ENCODE data around the gene PAQR7.
"Not testable (repeated sequence)": the region's sequence is repeated elsewhere in the genome, so short reads cannot be mapped to it uniquely, and the experiment has no call there.

Gene PAQR7

GRCh38 chr1:25843483-25843882, 32.0 kb downstream of the PAQR7 start:
- no peak for DNase-seq

GRCh38 chr1:25839808-25840207, 35.7 kb downstream of the PAQR7 start:
- DNase-seq, result not testable (repeated sequence)

- DNase-seq, result no peak
Measured at GRCh38 chr1:25837262-25837875, 38.1 kb downstream of the PAQR7 start.

GRCh38 chr1:25836695-25837094, 38.8 kb downstream of the PAQR7 start:
- DNase-seq, result no peak

- no peak for DNase-seq
Measured at GRCh38 chr1:25834894-25835293, 40.6 kb downstream of the PAQR7 start.

- DNase-seq, result no peak
Measured at GRCh38 chr1:25833158-25833557, 42.4 kb downstream of the PAQR7 start.

- DNase-seq, result no peak
Measured at GRCh38 chr1:25832336-25833037, 43.0 kb downstream of the PAQR7 start.

- no peak for DNase-seq
Measured at GRCh38 chr1:25831569-25832196, 43.8 kb downstream of the PAQR7 start.

GRCh38 chr1:25829046-25829445, 46.5 kb downstream of the PAQR7 start:
- no peak for DNase-seq

- no peak for DNase-seq
Measured at GRCh38 chr1:25828491-25828890, 47.0 kb downstream of the PAQR7 start.

GRCh38 chr1:25826571-25826970, 48.9 kb downstream of the PAQR7 start:
- DNase-seq, result no peak

- DNase-seq, result no peak
Measured at GRCh38 chr1:25825605-25826004, 49.9 kb downstream of the PAQR7 start.

GRCh38 chr1:25821630-25822091, 53.8 kb downstream of the PAQR7 start:
- DNase-seq, result no peak

- DNase-seq, result no peak
Measured at GRCh38 chr1:25821112-25821476, 54.4 kb downstream of the PAQR7 start.

- peak; percentile 88 for DNase-seq
Measured at GRCh38 chr1:25820247-25821111, 55.0 kb downstream of the PAQR7 start.

- DNase-seq, result peak; percentile 98
Measured at GRCh38 chr1:25819491-25820246, 55.8 kb downstream of the PAQR7 start, which contains the start of gene MTFR1L. Gene MTFR1L (plus strand): TSS chr1:25819954. CDS start chr1:25823105, 3,151 bp downstream.

- no peak for DNase-seq
Measured at GRCh38 chr1:25818569-25818968, 56.9 kb downstream of the PAQR7 start.

GRCh38 chr1:25817840-25818501, 57.5 kb downstream of the PAQR7 start:
- DNase-seq, result no peak

- no peak for DNase-seq
Measured at GRCh38 chr1:25816112-25816718, 59.3 kb downstream of the PAQR7 start.

GRCh38 chr1:25815208-25816111, 60.0 kb downstream of the PAQR7 start:
- DNase-seq, result peak; percentile 49

All from activated effector memory CD4-positive, alpha-beta T cell treated with anti-CD3 and anti-CD28 coated beads, Interleukin-2, amount 50 U/mL, for 16 hours (primary cell).